Breast epithelium (tissue), 4 donors: ENCODE measurements around the gene ENTPD1. TPM values are rescaled to one million over a fixed set of nuclear protein-coding genes. Genes with fewer than 3 reads are reported as not detected.
"Not testable (repeated sequence)": the region's sequence is repeated elsewhere in the genome, so short reads cannot be mapped to it uniquely, and the experiment has no call there.

Experiments
- DNase-seq, 2 donors: peaks; one replicate each; pipeline ENCODE4 v3.0.0-alpha.2; 2019; ENCODE audit warnings: low spot score in 2 of 2
- H3K27ac ChIP-seq, 2 donors: fragments of 200-600 bp; sonication (generic) in 1 of 2; one replicate each; pipeline ENCODE4 v1.5.1; 2016 to 2019; ENCODE audit warnings: mild to moderate bottlenecking in 1 of 2
- H3K27me3 ChIP-seq, 2 donors: fragments of 200-600 bp; sonication (generic) in 1 of 2; one replicate each; pipeline versions ENCODE4 v1.5.1 to v1.6.0; 2017 to 2019; ENCODE audit warnings: control low read depth in 1 of 2, mild to moderate bottlenecking in 1 of 2
- H3K36me3 ChIP-seq: fragments of 200-600 bp; one replicate; pipeline ENCODE4 v1.5.1; 2019
- H3K4me1 ChIP-seq, 2 donors: fragments of 200-600 bp; sonication (generic); one replicate each; pipeline ENCODE4 v1.5.1; 2016 to 2019; ENCODE audit warnings: control low read depth in 1 of 2
- H3K4me3 ChIP-seq, 3 donors: fragments of 200-600 bp; sonication (generic); 1 replicate in 2 of 3; 2 replicates in 1 of 3; pipeline ENCODE4 v1.5.1; 2016 to 2019; ENCODE audit warnings: mild to moderate bottlenecking in 3 of 3, moderate library complexity in 2 of 3
- H3K9me3 ChIP-seq, 2 donors: fragments of 200-600 bp; sonication (generic) in 1 of 2; one replicate each; pipeline ENCODE4 v1.5.1; 2016 to 2019; ENCODE audit warnings: control low read depth in 1 of 2
- CTCF ChIP-seq, 3 donors: fragments of 450-650 bp; IDR thresholded peaks; one replicate each; pipeline ENCODE4 v1.5.1; 2016 to 2017; ENCODE audit warnings: antibody characterized with exemption in 3 of 3, mild to moderate bottlenecking in 3 of 3, moderate library complexity in 3 of 3
- POLR2A ChIP-seq: fragments of 450-650 bp; IDR thresholded peaks from one replicate; pipeline ENCODE4 v1.6.1; 2016; ENCODE audit warnings: antibody characterized with exemption, mild to moderate bottlenecking, moderate library complexity
- POLR2AphosphoS5 ChIP-seq, 3 donors: sonication (generic); formaldehyde crosslinking; IDR thresholded peaks; one replicate each; pipeline ENCODE4 v1.6.1; 2017; ENCODE audit warnings: antibody characterized with exemption in 3 of 3
- intact Hi-C: fragments of 100-400 bp; cut with DNase I; formaldehyde crosslinking; loops from one replicate; pipeline ENCODE4 v1.15.1; 2023; ENCODE audit warnings: low total_unique reads
- total RNA-seq, 3 donors: library from RNA; depleted of rRNA; stranded (reverse); fragments of >200 nt; gene quantifications; one replicate each; pipeline ENCODE4 v1.1.0, GENCODE V29; 2016

Gene ENTPD1
- total RNA-seq, 3 donors from 2014 or later, result 17.4 to 26.9 (median 18.4) TPM

- no peaks in the 10 kb centered on the region for H3K36me3 ChIP-seq
- no peak for TF ChIP-seq CTCF (IDR thresholded peaks at IDR 0.05)
- TF ChIP-seq POLR2AphosphoS5 (IDR thresholded peaks at IDR 0.05), result no peak
- no peak for TF ChIP-seq POLR2A
- intact Hi-C loops, result no loop called here
- no peak overlapping the region for H3K27ac ChIP-seq
- peak overlapping the region in 1 of 3 donors; percentile 73 for H3K4me3 ChIP-seq
- no peaks in the 10 kb centered on the region for H3K27me3 ChIP-seq
- no peak for DNase-seq
- H3K9me3 ChIP-seq, result no peaks in the 10 kb centered on the region
- H3K4me1 ChIP-seq, result peaks cover 0 to 4% of the 10 kb centered on the region in 2 donors
Measured at GRCh38 chr10:95908450-95908849, 152.5 kb downstream of the ENTPD1 start.

- intact Hi-C loops, result no loop called here
- Histone ChIP-seq H3K9me3 (no peaks in the 10 kb centered on the region), H3K4me1 (peaks cover 0 to 4% of the 10 kb centered on the region in 2 donors), H3K27me3 (no peaks in the 10 kb centered on the region), H3K4me3 (no peak overlapping the region), H3K36me3 (no peaks in the 10 kb centered on the region), H3K27ac (no peak overlapping the region)
- no peak for TF ChIP-seq POLR2AphosphoS5 (IDR thresholded peaks at IDR 0.05)
- no peak for TF ChIP-seq CTCF (IDR thresholded peaks at IDR 0.05)
- no peak for TF ChIP-seq POLR2A
- DNase-seq, result no peak
Measured at GRCh38 chr10:95909561-95909960, 153.6 kb downstream of the ENTPD1 start.

- H3K4me3 ChIP-seq, intact Hi-C loops, H3K4me1 ChIP-seq, H3K36me3 ChIP-seq, H3K27me3 ChIP-seq, H3K9me3 ChIP-seq, DNase-seq, H3K27ac ChIP-seq: not testable (repeated sequence)
Measured at GRCh38 chr10:95916039-95916438, 160.1 kb downstream of the ENTPD1 start.

Other genes starting within 250 kb of the ENTPD1 start
- gene SORBS1, start 194.8 kb upstream of the ENTPD1 start, total RNA-seq, result 100 to 1,000 TPM; 156 to 455 (median 200) TPM
- gene ALDH18A1, start 99.5 kb upstream of the ENTPD1 start, total RNA-seq, result 10 to 100 TPM; 18.6 to 47.2 (median 38.2) TPM
- gene TCTN3, start 62.2 kb upstream of the ENTPD1 start, total RNA-seq, result 10 to 100 TPM; 21.4 to 39.4 (median 38.0) TPM
- gene CC2D2B, start 151.8 kb downstream of the ENTPD1 start, total RNA-seq, result 1 to 10 TPM in 2 of 3 donors, under 1 TPM in 1; 0.96 to 2.9 (median 2.0) TPM